Measurements from ENCODE around the gene CPED1. TPM values are rescaled to one million over a fixed set of nuclear protein-coding genes. Genes with fewer than 3 reads are reported as not detected.
"Not testable (repeated sequence)": the region's sequence is repeated elsewhere in the genome, so short reads cannot be mapped to it uniquely, and the experiment has no call there.

The CPED1 gene
- total RNA-seq, 1 donor, result 95.9 TPM

- H3K4me3 ChIP-seq (ENCODE audit: low read depth, low read length), result no peak overlapping the region
- no peak for TF ChIP-seq CTCF (IDR thresholded peaks at IDR 0.05; ENCODE audit: insufficient read depth, low read depth, low read length)
- no peak for DNase-seq (ENCODE audit: low read depth)
These were observed 61.4 kb downstream of the CPED1 start for GRCh38 chr7:121049897-121050296.

GRCh38 chr7:121053219-121053618 lies 64.7 kb downstream of the CPED1 start:
- DNase-seq (ENCODE audit: low read depth), result no peak
- TF ChIP-seq CTCF (IDR thresholded peaks at IDR 0.05; ENCODE audit: insufficient read depth, low read depth, low read length), result no peak
- no peak overlapping the region for H3K4me3 ChIP-seq (ENCODE audit: low read depth, low read length)

GRCh38 chr7:121054925-121055324 lies 66.4 kb downstream of the CPED1 start:
- TF ChIP-seq CTCF (IDR thresholded peaks at IDR 0.05; ENCODE audit: insufficient read depth, low read depth, low read length), result no peak
- no peak overlapping the region for H3K4me3 ChIP-seq (ENCODE audit: low read depth, low read length)
- DNase-seq (ENCODE audit: low read depth), result no peak

GRCh38 chr7:121057878-121058277 lies 69.4 kb downstream of the CPED1 start:
- H3K4me3 ChIP-seq (ENCODE audit: low read depth, low read length), result no peak overlapping the region
- TF ChIP-seq CTCF (IDR thresholded peaks at IDR 0.05; ENCODE audit: insufficient read depth, low read depth, low read length), result no peak
- DNase-seq (ENCODE audit: low read depth), result no peak

GRCh38 chr7:121058975-121059374 lies 70.5 kb downstream of the CPED1 start:
- H3K4me3 ChIP-seq (ENCODE audit: low read depth, low read length), result no peak overlapping the region
- DNase-seq (ENCODE audit: low read depth), result no peak
- no peak for TF ChIP-seq CTCF (IDR thresholded peaks at IDR 0.05; ENCODE audit: insufficient read depth, low read depth, low read length)

GRCh38 chr7:121059979-121060509 lies 71.5 kb downstream of the CPED1 start:
- DNase-seq (ENCODE audit: low read depth); H3K4me3 ChIP-seq (ENCODE audit: low read depth, low read length): not testable (repeated sequence)

- DNase-seq (ENCODE audit: low read depth), result peak; percentile 42
- no peak for TF ChIP-seq CTCF (IDR thresholded peaks at IDR 0.05; ENCODE audit: insufficient read depth, low read depth, low read length)
- H3K4me3 ChIP-seq (ENCODE audit: low read depth, low read length), result no peak overlapping the region
These were observed 73.4 kb downstream of the CPED1 start for GRCh38 chr7:121061677-121062582.

Measured in fibroblast of villous mesenchyme (primary cell).